CD1c-positive myeloid dendritic cell (primary cell): ENCODE results near the gene NTN3.
A peak's percentile ranks its signal among the peaks of the same experiment; 100 is the strongest.

ENCODE experiments used
- DNase-seq: peaks from one replicate; pipeline ENCODE4 v3.0.0-alpha.2; 2016; ENCODE audit errors: extremely low spot score

NTN3 gene

GRCh38 chr16:2497116-2497630, 26.1 kb downstream of the NTN3 start:
- no peak for DNase-seq

- no peak for DNase-seq
Measured at GRCh38 chr16:2497695-2498484, 26.8 kb downstream of the NTN3 start.

GRCh38 chr16:2498531-2499253, 27.6 kb downstream of the NTN3 start:
- no peak for DNase-seq

- DNase-seq: no peak
Measured at GRCh38 chr16:2499454-2499853, 28.4 kb downstream of the NTN3 start.

GRCh38 chr16:2499890-2500429, 28.9 kb downstream of the NTN3 start:
- DNase-seq: no peak

GRCh38 chr16:2500430-2500917, 29.4 kb downstream of the NTN3 start:
- DNase-seq: no peak

GRCh38 chr16:2500918-2501750, 30.0 kb downstream of the NTN3 start:
- peak; percentile 91 for DNase-seq

- DNase-seq: no peak
Measured at GRCh38 chr16:2501946-2502895, 31.1 kb downstream of the NTN3 start.

GRCh38 chr16:2505695-2506094, 34.6 kb downstream of the NTN3 start:
- DNase-seq: no peak

- peak; percentile 83 for DNase-seq
Measured at GRCh38 chr16:2507052-2507659, 36.1 kb downstream of the NTN3 start.

- DNase-seq: peak; percentile 90
Measured at GRCh38 chr16:2507665-2508064, 36.6 kb downstream of the NTN3 start.

GRCh38 chr16:2508722-2509400, 37.8 kb downstream of the NTN3 start:
- no peak for DNase-seq

GRCh38 chr16:2511128-2511800, 40.2 kb downstream of the NTN3 start:
- peak; percentile 59 for DNase-seq

GRCh38 chr16:2511996-2512734, 41.1 kb downstream of the NTN3 start:
- DNase-seq: no peak

- DNase-seq: no peak
Measured at GRCh38 chr16:2512735-2513404, 41.8 kb downstream of the NTN3 start.

GRCh38 chr16:2513405-2514332, 42.6 kb downstream of the NTN3 start, which contains the start of gene ATP6V0C:
Gene ATP6V0C (plus strand): TSS chr16:2513952. CDS start chr16:2514104, 152 bp downstream.
- DNase-seq: peak; percentile 95
